ENCODE measurements around the gene ULK2.

Gene ULK2

GRCh38 chr17:19867329-19868078 lies at the start of gene ULK2:
TSS of gene ULK2 (minus strand) at chr17:19867936. CDS start at chr17:19867417, 519 bp downstream.
- peak within 1 kb of the TSS; percentile 66 for H3K4me3 ChIP-seq (ENCODE audit: low read depth, low read length)
- TF ChIP-seq, protein P1, sequence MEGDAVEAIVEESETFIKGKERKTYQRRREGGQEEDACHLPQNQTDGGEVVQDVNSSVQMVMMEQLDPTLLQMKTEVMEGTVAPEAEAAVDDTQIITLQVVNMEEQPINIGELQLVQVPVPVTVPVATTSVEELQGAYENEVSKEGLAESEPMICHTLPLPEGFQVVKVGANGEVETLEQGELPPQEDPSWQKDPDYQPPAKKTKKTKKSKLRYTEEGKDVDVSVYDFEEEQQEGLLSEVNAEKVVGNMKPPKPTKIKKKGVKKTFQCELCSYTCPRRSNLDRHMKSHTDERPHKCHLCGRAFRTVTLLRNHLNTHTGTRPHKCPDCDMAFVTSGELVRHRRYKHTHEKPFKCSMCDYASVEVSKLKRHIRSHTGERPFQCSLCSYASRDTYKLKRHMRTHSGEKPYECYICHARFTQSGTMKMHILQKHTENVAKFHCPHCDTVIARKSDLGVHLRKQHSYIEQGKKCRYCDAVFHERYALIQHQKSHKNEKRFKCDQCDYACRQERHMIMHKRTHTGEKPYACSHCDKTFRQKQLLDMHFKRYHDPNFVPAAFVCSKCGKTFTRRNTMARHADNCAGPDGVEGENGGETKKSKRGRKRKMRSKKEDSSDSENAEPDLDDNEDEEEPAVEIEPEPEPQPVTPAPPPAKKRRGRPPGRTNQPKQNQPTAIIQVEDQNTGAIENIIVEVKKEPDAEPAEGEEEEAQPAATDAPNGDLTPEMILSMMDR (IDR thresholded peaks at IDR 0.05; ENCODE audit: low read depth, low read length), result no peak
- peak; percentile 76 for DNase-seq (ENCODE audit: low read depth, low spot score)
- in situ Hi-C loops (cut with HindIII; ENCODE audit: low sequenced_read_pairs), result no loop called here

DNA sequence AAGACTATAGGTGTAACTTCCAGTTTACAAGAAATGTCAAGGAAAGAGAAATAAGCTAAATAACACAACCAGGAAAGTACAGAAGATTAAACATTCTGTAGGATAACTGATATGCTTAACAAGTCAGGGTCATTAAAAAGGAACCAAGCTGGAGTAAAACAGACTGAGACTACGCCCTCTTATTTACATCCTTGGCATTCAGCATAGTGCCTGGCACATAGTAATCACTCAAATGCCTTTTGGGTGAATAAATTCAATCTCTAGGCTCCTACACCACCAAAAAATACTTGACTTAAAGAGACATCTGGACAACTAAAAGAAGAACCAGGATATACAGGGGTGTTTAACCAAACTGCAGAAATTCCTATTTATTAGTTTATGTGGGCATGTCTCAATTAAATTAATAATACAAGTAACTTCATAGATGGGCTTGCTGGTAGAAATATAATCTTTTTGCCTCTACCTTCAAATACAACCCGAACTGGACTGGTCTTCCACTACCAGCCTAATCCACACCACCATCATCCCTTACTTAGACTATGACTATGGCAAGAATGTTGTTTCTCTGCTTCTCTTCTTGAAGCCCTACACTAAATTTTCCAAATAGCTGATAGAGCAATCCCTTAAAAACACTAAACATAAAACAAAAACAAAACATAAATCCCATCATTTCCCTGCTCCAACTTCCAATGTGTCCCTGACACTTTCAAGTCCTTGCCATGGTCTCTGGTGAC lies 47.7 kb upstream of the ULK2 start:
- TF ChIP-seq, protein P1 (IDR thresholded peaks at IDR 0.05; ENCODE audit: low read depth, low read length), result no peak
- H3K4me3 ChIP-seq (ENCODE audit: low read depth, low read length), result no peak overlapping the region
- in situ Hi-C loops (cut with HindIII; ENCODE audit: low sequenced_read_pairs), result no loop called here
- DNase-seq (ENCODE audit: low read depth, low spot score), result no peak

DNA sequence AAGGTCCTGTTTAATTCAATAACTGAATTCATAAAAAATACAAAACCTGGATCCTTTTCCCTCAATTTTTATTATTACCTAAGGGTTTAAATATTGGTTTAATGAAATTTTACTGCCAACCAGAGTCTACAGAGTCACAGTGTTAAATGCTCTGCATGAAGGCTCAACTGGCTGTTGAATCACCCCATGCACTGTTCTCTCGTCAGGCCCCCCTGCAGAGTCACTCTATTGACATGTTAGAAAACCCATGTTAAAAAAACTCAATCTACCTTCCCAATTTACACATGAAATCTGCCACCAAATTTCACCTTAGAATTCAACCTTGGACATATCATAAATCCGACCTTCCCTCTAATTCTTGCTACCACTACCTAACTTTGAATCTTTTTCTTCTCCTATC lies 43.3 kb upstream of the ULK2 start:
- no peak for DNase-seq (ENCODE audit: low read depth, low spot score)
- in situ Hi-C loops (cut with HindIII; ENCODE audit: low sequenced_read_pairs), result no loop called here
- TF ChIP-seq, protein P1 (IDR thresholded peaks at IDR 0.05; ENCODE audit: low read depth, low read length), result no peak
- H3K4me3 ChIP-seq (ENCODE audit: low read depth, low read length), result no peak overlapping the region

- in situ Hi-C loops (cut with HindIII; ENCODE audit: low sequenced_read_pairs), result no loop called here
- TF ChIP-seq, protein P1 (IDR thresholded peaks at IDR 0.05; ENCODE audit: low read depth, low read length), result no peak
- no peak overlapping the region for H3K4me3 ChIP-seq (ENCODE audit: low read depth, low read length)
- no peak for DNase-seq (ENCODE audit: low read depth, low spot score)
Measured at GRCh38 chr17:19909139-19909538, 41.4 kb upstream of the ULK2 start.

- no peak for DNase-seq (ENCODE audit: low read depth, low spot score)
- in situ Hi-C loops (cut with HindIII; ENCODE audit: low sequenced_read_pairs), result no loop called here
Measured at GRCh38 chr17:19905502-19905901, 37.8 kb upstream of the ULK2 start.

GRCh38 chr17:19904924-19905323 lies 37.2 kb upstream of the ULK2 start:
- TF ChIP-seq, protein P1 (IDR thresholded peaks at IDR 0.05; ENCODE audit: low read depth, low read length), result no peak
- H3K4me3 ChIP-seq (ENCODE audit: low read depth, low read length), result no peak overlapping the region
- DNase-seq (ENCODE audit: low read depth, low spot score), result no peak
- in situ Hi-C loops (cut with HindIII; ENCODE audit: low sequenced_read_pairs), result no loop called here

More at GRCh38 chr17:19905502-19905901, 37.8 kb upstream of the ULK2 start:
- TF ChIP-seq, protein P1 (IDR thresholded peaks at IDR 0.05; ENCODE audit: low read depth, low read length), result no peak
- no peak overlapping the region for H3K4me3 ChIP-seq (ENCODE audit: low read depth, low read length)

All from astrocyte of the spinal cord (primary cell).